HTERT RPE-1 (cell line): ENCODE results near the gene IFNA6.

ENCODE experiments used
- in situ Hi-C: fragments of 300-500 bp; cut with MboI; formaldehyde crosslinking; loops from 4 replicates; pipeline ENCODE4 v1.14.3; 2020; ENCODE audit warnings: low sequenced_read_pairs

Gene IFNA6

GRCh38 chr9:21331676-21332402 is 18.8 kb downstream of the IFNA6 start:
- in situ Hi-C loops = no loop called here

DNA sequence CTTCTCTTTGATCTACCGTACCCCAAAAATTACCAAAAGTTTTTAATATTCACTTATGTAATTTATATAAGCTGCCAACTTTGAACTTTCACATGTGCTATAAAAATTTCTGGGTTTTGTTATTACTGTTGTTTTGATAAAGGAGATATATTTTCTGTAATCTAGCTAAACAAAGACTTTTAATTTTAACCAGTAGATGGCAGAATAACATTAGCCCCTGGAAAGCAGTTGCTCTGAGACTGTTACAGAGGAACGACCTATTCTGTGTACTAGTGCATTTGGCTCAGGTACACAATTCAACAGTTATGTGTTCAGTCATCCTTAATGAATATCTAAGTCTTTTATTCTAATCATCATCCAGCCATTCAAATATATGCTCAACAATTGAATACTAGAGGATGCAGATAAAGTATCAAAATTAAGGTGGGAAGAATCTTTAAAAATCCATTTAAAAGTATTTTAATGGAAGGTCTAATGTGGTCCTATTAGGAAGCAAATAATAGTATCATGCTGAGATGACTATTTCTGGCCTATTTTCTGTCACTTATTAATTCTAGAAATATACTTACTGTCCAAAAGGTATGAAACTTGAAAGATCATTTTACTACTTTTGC is 24.1 kb downstream of the IFNA6 start:
- in situ Hi-C loops = no loop called here

GRCh38 chr9:21324047-21324446 is 26.6 kb downstream of the IFNA6 start:
- in situ Hi-C loops = no loop called here

DNA sequence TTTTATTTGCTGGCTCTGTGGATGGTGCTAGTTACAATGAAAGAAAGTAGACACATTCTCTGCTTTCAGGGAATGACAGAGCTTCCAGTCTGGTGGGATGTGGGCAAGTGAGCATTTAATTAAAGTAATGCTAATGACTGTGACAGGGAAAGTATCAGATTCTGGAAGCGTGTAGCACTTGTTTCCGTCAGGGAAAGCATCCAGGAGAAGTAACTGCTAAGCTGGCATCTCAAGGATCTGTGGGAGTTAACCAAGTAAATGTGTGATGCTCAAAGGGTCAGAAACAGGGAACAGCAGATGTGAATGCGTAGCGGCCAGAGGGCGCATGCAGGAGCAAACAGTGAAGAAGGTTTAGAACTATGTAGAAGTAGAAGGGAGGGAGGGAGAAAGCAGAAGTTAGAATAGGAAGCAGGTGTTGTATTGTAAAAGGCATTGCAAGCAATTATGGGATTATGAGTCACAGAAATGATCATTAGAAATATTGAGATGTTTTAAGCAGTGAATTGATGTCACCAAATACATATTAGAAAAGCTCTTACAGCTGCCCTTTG is 27.7 kb downstream of the IFNA6 start:
- in situ Hi-C loops = no loop called here

DNA sequence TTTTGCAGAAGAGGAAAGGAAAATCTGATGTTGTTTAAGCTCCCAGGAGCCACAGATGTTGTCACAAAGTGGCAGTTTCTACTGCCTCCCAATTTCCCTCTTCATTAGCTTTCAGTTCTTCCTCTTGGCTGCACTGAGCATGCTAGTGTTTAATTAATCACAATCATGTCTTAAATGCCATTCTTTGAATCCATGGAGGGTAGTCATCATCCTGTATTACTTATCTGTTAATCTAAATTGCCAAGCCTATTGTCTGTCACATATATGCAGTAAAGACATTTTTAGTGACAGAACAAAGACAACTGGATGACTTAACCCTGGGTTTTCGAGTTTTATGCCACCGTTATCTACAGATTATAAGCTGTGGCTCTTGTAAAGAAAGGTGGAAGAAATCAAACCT is 30.2 kb downstream of the IFNA6 start:
- in situ Hi-C loops = no loop called here

- in situ Hi-C loops = no loop called here
Observed at GRCh38 chr9:21317956-21318923, 32.4 kb downstream of the IFNA6 start.

GRCh38 chr9:21316860-21317259 is 33.8 kb downstream of the IFNA6 start:
- in situ Hi-C loops = no loop called here

DNA sequence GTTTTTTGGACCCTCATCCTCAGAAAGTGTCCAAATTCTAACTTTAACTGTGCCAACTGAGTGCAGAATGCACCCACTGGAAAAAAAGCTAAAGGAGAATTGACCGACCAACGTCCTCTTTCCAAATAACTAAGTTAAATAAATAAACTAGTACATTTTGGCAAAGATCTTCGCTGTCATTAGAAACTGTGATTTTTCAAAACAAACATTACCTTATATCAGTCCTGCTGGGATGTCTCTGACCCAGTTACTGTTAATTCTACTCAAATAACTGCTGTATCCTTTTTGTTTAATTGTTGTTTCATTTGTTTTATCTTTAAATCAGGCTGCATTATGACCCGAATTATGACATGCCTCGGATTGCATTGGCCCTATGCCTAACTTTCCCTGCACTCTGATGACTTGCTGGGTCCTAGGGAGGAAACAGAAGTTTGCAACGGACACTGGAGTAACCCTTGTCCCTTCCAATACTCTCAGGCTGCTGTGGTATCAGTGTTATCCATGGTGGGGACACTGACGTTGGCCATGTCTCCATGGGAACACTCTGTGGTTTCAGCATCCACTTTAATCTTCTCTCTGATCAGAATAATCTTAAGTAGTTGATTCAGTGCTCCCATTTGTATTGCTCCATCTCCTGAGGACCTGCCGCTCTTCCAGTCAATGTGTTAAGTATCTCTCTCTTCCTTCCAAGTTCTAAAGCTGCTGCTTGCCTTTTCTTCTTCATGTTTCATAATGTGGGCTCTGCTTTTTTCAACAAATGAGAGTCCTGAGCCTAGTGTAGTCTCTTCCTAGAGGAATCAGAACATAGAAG is 34.5 kb downstream of the IFNA6 start:
- in situ Hi-C loops = no loop called here

- in situ Hi-C loops = no loop called here
Observed at GRCh38 chr9:21314152-21314551, 36.5 kb downstream of the IFNA6 start.

DNA sequence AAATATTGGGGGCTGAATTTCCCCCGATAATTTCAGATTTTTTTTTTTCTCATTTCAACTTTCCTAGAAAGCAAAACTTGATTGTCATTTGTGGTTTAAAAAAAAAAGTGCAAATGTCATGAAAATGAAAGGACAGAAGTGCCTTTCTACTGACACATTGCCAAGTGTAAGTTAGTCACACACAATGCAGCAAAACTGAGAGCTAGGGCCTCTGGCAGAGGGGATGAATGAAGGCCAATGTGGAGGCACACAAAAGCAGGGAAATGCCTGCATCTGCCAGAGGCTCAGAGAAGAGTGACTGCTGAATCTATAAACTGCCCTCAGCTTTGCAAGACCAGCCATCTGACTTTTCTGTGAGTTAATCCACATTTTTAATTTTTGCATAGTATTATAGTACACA is 38.8 kb downstream of the IFNA6 start:
- in situ Hi-C loops = no loop called here

GRCh38 chr9:21305213-21305612 is 45.5 kb downstream of the IFNA6 start, which contains the start of gene IFNA5:
Gene IFNA5 (minus strand): TSS chr9:21305313. CDS start chr9:21305256, 57 bp downstream.
- in situ Hi-C loops = no loop called here
